GM12891 (cell line): Measurements from ENCODE around the gene SHMT1.

Source experiments
- PAX5 ChIP-seq: IDR thresholded peaks from 2 replicates; pipeline ENCODE4 v1.6.1; 2011; ENCODE audit warnings: low read length, moderate library complexity, mild to moderate bottlenecking; ENCODE audit not compliant: insufficient read depth, severe bottlenecking
- POLR2A ChIP-seq: IDR thresholded peaks from 2 replicates; pipeline ENCODE4 v1.6.1; 2011; ENCODE audit warnings: low read depth, low read length, control low read depth
- POLR2AphosphoS5 ChIP-seq: IDR thresholded peaks from 2 replicates; pipeline ENCODE4 v1.6.1; 2011; ENCODE audit warnings: low read depth, low read length, control low read depth
- POU2F2 ChIP-seq: IDR thresholded peaks from 2 replicates; pipeline ENCODE4 v1.6.1; 2011; ENCODE audit warnings: low read depth, mild to moderate bottlenecking, control low read depth, low read length, moderate library complexity
- SPI1 ChIP-seq: IDR thresholded peaks from 2 replicates; pipeline ENCODE4 v1.6.1; 2011; ENCODE audit warnings: low read depth, low read length, control low read depth

- TF ChIP-seq POLR2A (no peak), POLR2AphosphoS5 (no peak), PAX5 (no peak), SPI1 (no peak), POU2F2 (no peak)
Observed at GRCh38 chr17:18314059-18314730, 49.2 kb downstream of the SHMT1 start.
